Body of pancreas (tissue), 4 donors: Measurements from ENCODE around the gene FLNC.

ENCODE experiments used
- POLR2A ChIP-seq, 3 donors: fragments of 450-650 bp; IDR thresholded peaks; one replicate each; pipeline ENCODE4 v1.6.1; 2016; ENCODE audit warnings: antibody characterized with exemption in 3 of 3, mild to moderate bottlenecking in 2 of 3
- TF ChIP-seq, protein P1 (sequence below), 7 experiments: fragments of 450-650 bp in 4 of 7; fragments of 200-600 bp in 3 of 7; sonication (generic) in 3 of 7; IDR thresholded peaks; one replicate each; pipeline ENCODE4 v1.5.1; 2016 to 2019; ENCODE audit warnings: antibody characterized with exemption in 7 of 7

GRCh38 chr7:128831994-128832879 lies 2.0 kb downstream of the FLNC start:
- TF ChIP-seq, protein P1, sequence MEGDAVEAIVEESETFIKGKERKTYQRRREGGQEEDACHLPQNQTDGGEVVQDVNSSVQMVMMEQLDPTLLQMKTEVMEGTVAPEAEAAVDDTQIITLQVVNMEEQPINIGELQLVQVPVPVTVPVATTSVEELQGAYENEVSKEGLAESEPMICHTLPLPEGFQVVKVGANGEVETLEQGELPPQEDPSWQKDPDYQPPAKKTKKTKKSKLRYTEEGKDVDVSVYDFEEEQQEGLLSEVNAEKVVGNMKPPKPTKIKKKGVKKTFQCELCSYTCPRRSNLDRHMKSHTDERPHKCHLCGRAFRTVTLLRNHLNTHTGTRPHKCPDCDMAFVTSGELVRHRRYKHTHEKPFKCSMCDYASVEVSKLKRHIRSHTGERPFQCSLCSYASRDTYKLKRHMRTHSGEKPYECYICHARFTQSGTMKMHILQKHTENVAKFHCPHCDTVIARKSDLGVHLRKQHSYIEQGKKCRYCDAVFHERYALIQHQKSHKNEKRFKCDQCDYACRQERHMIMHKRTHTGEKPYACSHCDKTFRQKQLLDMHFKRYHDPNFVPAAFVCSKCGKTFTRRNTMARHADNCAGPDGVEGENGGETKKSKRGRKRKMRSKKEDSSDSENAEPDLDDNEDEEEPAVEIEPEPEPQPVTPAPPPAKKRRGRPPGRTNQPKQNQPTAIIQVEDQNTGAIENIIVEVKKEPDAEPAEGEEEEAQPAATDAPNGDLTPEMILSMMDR (IDR thresholded peaks at IDR 0.05), result no peak
- no peak for TF ChIP-seq POLR2A (IDR thresholded peaks at IDR 0.05)
